GM23338 (cell line): ENCODE measurements around the gene OR6P1.

Experiments used
- CREB1 ChIP-seq: fragments of 250-450 bp; sonication (Bioruptor Pico); IDR thresholded peaks from 2 replicates; pipeline ENCODE4 v1.5.0; 2020; ENCODE audit warnings: low read depth, mild to moderate bottlenecking, moderate library complexity
- CTCF ChIP-seq, 2 experiments: fragments of 200-600 bp in 1 of 2; sonication (generic) in 1 of 2; conservative IDR thresholded peaks; 2 replicates each; pipeline versions ENCODE4 v1.5.1 to v1.6.1; 2016 to 2017; ENCODE audit warnings: antibody characterized with exemption in 2 of 2, low read depth in 2 of 2, mild to moderate bottlenecking in 2 of 2, moderate library complexity in 1 of 2
- JUNB ChIP-seq: IDR thresholded peaks from one replicate; pipeline ENCODE4 v1.6.1; 2016; ENCODE audit warnings: antibody characterized with exemption; ENCODE audit not compliant: unreplicated experiment
- POLR2AphosphoS5 ChIP-seq: IDR thresholded peaks from 2 replicates; pipeline ENCODE4 v1.6.1; 2016; ENCODE audit warnings: antibody characterized with exemption, low read depth

- TF ChIP-seq CTCF (conservative IDR thresholded peaks at IDR 0.05; ENCODE audit: low read depth in 2 of 2): no peak
- TF ChIP-seq CREB1 (CRISPR knock-in tag): no peak
- no peak for TF ChIP-seq JUNB
- TF ChIP-seq POLR2AphosphoS5: no peak
Measured at GRCh38 chr1:158583962-158584361, 13.6 kb upstream of the OR6P1 start.
